Smooth muscle cell (in vitro differentiated cells): Measurements from ENCODE around the gene IGSF21. TPM values are rescaled to one million over a fixed set of nuclear protein-coding genes. Genes with fewer than 3 reads are reported as not detected.
A peak's percentile ranks its signal among the peaks of the same experiment; 100 is the strongest.

Experiments used
- DNase-seq: peaks from one replicate; lab custom pipeline; 2025; ENCODE audit not compliant: unreplicated experiment; lab: John Stamatoyannopoulos, UW
- H2AFZ ChIP-seq: fragments of 200-600 bp; sonication (generic); 2 replicates; pipeline ENCODE4 v1.6.0; 2016; ENCODE audit warnings: antibody characterized with exemption, low read depth, mild to moderate bottlenecking
- H3F3A ChIP-seq: fragments of 200-600 bp; sonication (generic); 2 replicates; pipeline ENCODE4 v1.6.0; 2017; ENCODE audit warnings: antibody characterized with exemption, low read depth
- H3K27ac ChIP-seq: fragments of 200-600 bp; sonication (generic); 2 replicates; pipeline ENCODE4 v1.5.1; 2016; ENCODE audit warnings: low read depth, mild to moderate bottlenecking
- H3K27me3 ChIP-seq: fragments of 200-600 bp; sonication (generic); 2 replicates; pipeline ENCODE4 v1.6.1; 2016; ENCODE audit warnings: low read depth, mild to moderate bottlenecking
- H3K36me3 ChIP-seq: fragments of 200-600 bp; sonication (generic); 2 replicates; pipeline ENCODE4 v1.5.1; 2016; ENCODE audit warnings: low read depth
- H3K4me1 ChIP-seq: fragments of 200-600 bp; sonication (generic); 2 replicates; pipeline ENCODE4 v1.5.1; 2016; ENCODE audit warnings: low read depth
- H3K4me2 ChIP-seq: fragments of 200-600 bp; sonication (generic); 2 replicates; pipeline ENCODE4 v1.6.0; 2016; ENCODE audit warnings: mild to moderate bottlenecking
- H3K4me3 ChIP-seq: fragments of 200-600 bp; sonication (generic); 2 replicates; pipeline ENCODE4 v1.5.1; 2016; ENCODE audit warnings: mild to moderate bottlenecking
- H3K79me2 ChIP-seq: fragments of 200-600 bp; sonication (generic); 2 replicates; pipeline ENCODE4 v1.6.0; 2016; ENCODE audit warnings: low read depth, mild to moderate bottlenecking
- H3K9ac ChIP-seq: fragments of 200-600 bp; sonication (generic); 2 replicates; pipeline ENCODE4 v1.6.0; 2016; ENCODE audit warnings: low read depth
- H3K9me3 ChIP-seq: fragments of 200-600 bp; sonication (generic); replicated peaks from 2 replicates; pipeline ENCODE4 v1.5.1; 2016; ENCODE audit warnings: low read depth
- H4K20me1 ChIP-seq: fragments of 200-600 bp; sonication (generic); 2 replicates; pipeline ENCODE4 v1.6.0; 2016; ENCODE audit warnings: low read depth
- CTCF ChIP-seq: fragments of 200-600 bp; sonication (generic); IDR thresholded peaks from 2 replicates; pipeline ENCODE4 v1.5.1; 2017; ENCODE audit warnings: borderline replicate concordance, mild to moderate bottlenecking, antibody characterized with exemption; ENCODE audit not compliant: insufficient read depth, poor library complexity, severe bottlenecking
- WGBS: methylation state at CpG from one replicate; pipeline ENCODE4 v1.1.7; 2016; ENCODE audit warnings: low lambda C conversion rate; 5-methylcytosine and 5-hydroxymethylcytosine counted together
- polyA plus RNA-seq: library from polyadenylated mRNA; unstranded; fragments of >200 nt; fragmentation: Nextera tagmentation; extraction: Ambion mirVana; gene quantifications from 2 replicates; pipeline ENCODE4 v1.2.1, GENCODE V29; 2016
- total RNA-seq: library from RNA; depleted of rRNA; stranded (reverse); fragments of >200 nt; gene quantifications from 2 replicates; pipeline ENCODE4 v1.2.3, GENCODE V29; 2014

IGSF21 gene
- total and polyA plus RNA-seq, 2 experiments from 2014 or later = not detected

- 85% methylated on average over 6 of the region's 6 CpGs for WGBS
- H3F3A ChIP-seq = no peaks in the 10 kb centered on the region
- TF ChIP-seq CTCF = no peak
Observed at GRCh38 chr1:18230321-18230720, 122.7 kb downstream of the IGSF21 start.

GRCh38 chr1:18230840-18231239 is 123.2 kb downstream of the IGSF21 start:
- Histone ChIP-seq H3F3A (no peaks in the 10 kb centered on the region), H4K20me1 (no peaks in the 10 kb centered on the region), H3K9ac (no peak overlapping the region), H3K36me3 (no peaks in the 10 kb centered on the region), H3K4me1 (no peaks in the 10 kb centered on the region), H3K27ac (no peak overlapping the region), H3K27me3 (no peaks in the 10 kb centered on the region), H3K9me3 (no peaks in the 10 kb centered on the region), H2AFZ (no peak overlapping the region), H3K4me2 (no peak overlapping the region), H3K4me3 (no peak overlapping the region), H3K79me2 (no peaks in the 10 kb centered on the region)
- DNase-seq = no peak
- 76% methylated on average over 9 of the region's 9 CpGs for WGBS
- TF ChIP-seq CTCF = no peak

More at GRCh38 chr1:18230321-18230720, 122.7 kb downstream of the IGSF21 start:
- no peak overlapping the region for H3K4me2 ChIP-seq
- H3K9me3 ChIP-seq = no peaks in the 10 kb centered on the region
- no peak overlapping the region for H3K9ac ChIP-seq
- no peaks in the 10 kb centered on the region for H3K4me1 ChIP-seq
- no peak overlapping the region for H3K27ac ChIP-seq
- no peak overlapping the region for H2AFZ ChIP-seq
- H3K79me2 ChIP-seq = no peaks in the 10 kb centered on the region
- no peaks in the 10 kb centered on the region for H3K27me3 ChIP-seq
- H4K20me1 ChIP-seq = no peaks in the 10 kb centered on the region
- no peaks in the 10 kb centered on the region for H3K36me3 ChIP-seq
- no peak for DNase-seq
- no peak overlapping the region for H3K4me3 ChIP-seq

GRCh38 chr1:18232052-18232451 is 124.5 kb downstream of the IGSF21 start:
- no peaks in the 10 kb centered on the region for H4K20me1 ChIP-seq
- peak; percentile 39 for TF ChIP-seq CTCF
- no peaks in the 10 kb centered on the region for H3K36me3 ChIP-seq
- no peak overlapping the region for H3K4me2 ChIP-seq
- H2AFZ ChIP-seq = no peak overlapping the region
- DNase-seq = no peak
- H3K79me2 ChIP-seq = no peaks in the 10 kb centered on the region
- H3K27me3 ChIP-seq = peaks cover under 1% of the 10 kb centered on the region
- no peak overlapping the region for H3K4me3 ChIP-seq
- no peak overlapping the region for H3K9ac ChIP-seq
- H3F3A ChIP-seq = no peaks in the 10 kb centered on the region
- 100% methylated on average over 1 of the region's 1 CpG for WGBS
- H3K27ac ChIP-seq = no peak overlapping the region
- no peaks in the 10 kb centered on the region for H3K9me3 ChIP-seq
- H3K4me1 ChIP-seq = no peaks in the 10 kb centered on the region

- no peak for DNase-seq
- no peak for TF ChIP-seq CTCF
- no peaks in the 10 kb centered on the region for H3K36me3 ChIP-seq
- no peaks in the 10 kb centered on the region for H4K20me1 ChIP-seq
- H3K27me3 ChIP-seq = peaks cover 7% of the 10 kb centered on the region
- H2AFZ ChIP-seq = no peak overlapping the region
- no peak overlapping the region for H3K9ac ChIP-seq
- no peaks in the 10 kb centered on the region for H3K79me2 ChIP-seq
- no peak overlapping the region for H3K4me2 ChIP-seq
- no peak overlapping the region for H3K27ac ChIP-seq
- WGBS = 62% methylated on average over 5 of the region's 5 CpGs
- H3F3A ChIP-seq = no peaks in the 10 kb centered on the region
- no peaks in the 10 kb centered on the region for H3K4me1 ChIP-seq
- no peaks in the 10 kb centered on the region for H3K9me3 ChIP-seq
- no peak overlapping the region for H3K4me3 ChIP-seq
Observed at GRCh38 chr1:18233176-18233864, 125.7 kb downstream of the IGSF21 start.
